GM15510 (cell line): ENCODE data around the gene ITCH.

Source experiments
- POLR2A ChIP-seq: IDR thresholded peaks from 3 replicates; pipeline ENCODE4 v1.6.1; 2011; ENCODE audit warnings: borderline replicate concordance; ENCODE audit not compliant: insufficient read length; ENCODE audit errors: extremely low read depth

ITCH gene

DNA sequence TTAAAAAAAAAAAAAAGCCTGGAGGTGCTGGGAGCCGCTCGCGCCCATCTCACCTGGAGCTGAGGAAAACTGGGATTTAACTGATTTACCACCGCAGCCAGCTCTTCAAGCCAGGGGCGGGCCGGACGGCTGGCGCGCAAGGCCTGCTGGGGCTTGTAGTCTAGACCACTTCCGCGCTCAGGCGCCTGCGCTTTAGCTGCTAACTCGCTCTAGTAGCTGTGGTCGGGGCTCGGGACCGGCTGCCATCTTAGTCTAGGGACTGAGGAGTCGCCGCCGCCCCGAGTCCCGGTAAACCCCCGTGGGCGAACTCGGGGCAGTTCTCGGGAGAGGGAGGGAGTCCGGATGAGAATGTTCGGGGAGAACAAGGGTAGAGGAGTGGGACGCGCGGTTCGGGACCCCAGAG is at the start of gene ITCH:
Gene ITCH, plus strand, starts transcription at position 212 of the 403 bp plus-strand sequence. CDS start 30,539 bp downstream, outside the sequence.
- TF ChIP-seq POLR2A = peak; percentile 87

DNA sequence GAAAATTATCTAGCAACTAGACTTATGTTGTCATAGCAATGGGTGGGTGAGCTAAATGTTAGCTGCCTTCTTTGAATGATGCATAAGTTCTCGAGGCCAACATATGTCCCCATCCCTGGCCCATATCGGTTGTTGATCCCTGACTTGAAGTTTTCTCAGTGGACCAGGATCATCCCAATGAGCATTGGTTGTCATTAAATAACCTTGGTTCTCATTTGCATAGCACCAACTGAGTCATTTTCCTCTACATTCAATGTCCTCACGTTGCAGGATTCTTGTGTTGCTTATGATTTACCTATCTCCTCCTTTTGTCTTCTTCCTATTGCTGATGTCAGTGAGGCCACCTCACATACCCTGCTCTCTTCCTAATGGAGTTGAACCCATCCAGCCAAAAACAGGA is 47.8 kb upstream of the ITCH start:
- TF ChIP-seq POLR2A = no peak

DNA sequence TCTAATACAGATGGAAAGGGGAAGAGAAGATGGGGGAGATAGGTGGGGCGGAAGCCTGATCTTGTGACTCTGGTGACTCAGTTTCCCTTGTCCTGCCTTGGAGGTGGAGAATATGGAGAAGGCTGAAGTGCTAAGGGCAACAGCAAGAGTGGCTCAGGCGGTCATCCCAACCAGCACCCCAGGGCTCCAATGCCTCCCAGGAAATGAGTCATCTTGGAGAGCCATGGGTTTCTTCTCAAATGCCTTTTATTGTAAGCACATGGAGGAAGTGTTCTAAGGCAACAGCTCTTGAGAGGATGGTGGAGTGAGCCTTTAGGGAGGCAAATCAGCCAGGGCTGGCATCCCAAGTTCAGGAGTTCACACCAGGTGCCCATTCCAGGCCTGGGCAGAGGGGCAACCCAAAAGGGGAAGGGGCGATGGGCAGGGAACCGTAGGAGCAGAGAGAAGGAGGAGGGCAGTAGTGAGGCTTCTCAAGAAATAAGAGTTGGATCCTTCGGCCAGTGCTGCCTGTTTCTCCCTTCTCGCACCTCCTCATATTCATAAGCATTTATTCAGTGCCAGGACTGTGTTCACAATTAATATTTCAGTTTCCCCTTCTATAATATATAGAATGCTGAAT is 46.8 kb upstream of the ITCH start:
- no peak for TF ChIP-seq POLR2A

DNA sequence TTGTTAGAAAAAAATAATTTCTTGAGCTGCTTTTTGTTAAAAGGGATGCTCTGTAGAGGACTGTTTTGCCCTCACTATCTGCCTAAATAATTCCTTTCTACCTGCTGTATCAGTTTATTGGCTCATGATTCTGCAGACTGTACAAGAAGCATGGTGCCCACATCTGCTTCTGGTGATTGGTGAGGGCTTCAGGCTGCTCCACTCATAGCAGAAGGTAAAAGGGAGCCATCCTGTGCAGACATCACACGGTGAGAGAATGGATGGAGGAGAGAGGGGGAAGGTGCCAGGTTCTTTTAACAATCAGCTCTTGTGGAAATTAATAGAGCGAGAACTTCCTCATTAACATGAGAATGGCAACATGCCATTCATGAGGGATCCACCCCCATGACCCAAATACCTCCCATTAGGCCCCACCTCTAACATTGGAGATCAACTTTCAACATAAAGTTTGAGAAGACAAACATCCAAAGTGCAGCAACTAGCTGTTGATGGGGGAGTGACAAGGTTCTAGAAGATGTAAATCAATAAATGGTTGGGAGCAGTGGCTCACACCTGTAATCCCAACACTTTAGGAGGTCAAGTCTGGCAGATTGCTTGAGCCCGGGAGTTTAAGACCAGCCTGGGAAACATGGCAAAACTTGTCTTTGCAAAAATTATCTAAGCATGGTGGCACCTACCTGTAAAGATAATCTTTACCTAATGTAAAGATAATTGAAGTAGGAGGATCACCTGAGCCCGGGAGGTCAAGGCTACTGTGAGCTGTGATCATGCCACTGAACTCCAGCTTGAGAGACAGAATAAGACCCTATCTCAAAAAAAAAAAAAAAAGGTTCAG is 44.2 kb upstream of the ITCH start:
- no peak for TF ChIP-seq POLR2A

DNA sequence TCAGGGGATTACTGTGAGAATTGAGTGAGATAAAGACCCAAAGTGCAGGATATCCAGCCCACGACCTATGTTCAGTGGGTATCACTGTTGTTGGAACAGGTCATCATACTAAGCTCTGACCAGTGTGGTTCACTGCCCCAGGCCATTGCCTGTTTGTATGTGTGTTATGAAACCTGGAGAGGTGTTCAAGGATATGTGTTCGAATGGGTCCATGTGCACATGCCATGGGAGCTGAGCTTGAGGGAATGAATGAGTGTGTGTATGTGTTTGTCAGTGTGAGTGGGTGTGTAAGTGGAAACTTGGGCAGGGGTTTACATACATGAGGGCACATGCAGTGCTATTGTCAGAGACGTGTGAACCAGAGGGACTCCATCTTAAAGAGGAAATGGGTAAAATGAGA is 42.2 kb upstream of the ITCH start:
- TF ChIP-seq POLR2A = no peak

DNA sequence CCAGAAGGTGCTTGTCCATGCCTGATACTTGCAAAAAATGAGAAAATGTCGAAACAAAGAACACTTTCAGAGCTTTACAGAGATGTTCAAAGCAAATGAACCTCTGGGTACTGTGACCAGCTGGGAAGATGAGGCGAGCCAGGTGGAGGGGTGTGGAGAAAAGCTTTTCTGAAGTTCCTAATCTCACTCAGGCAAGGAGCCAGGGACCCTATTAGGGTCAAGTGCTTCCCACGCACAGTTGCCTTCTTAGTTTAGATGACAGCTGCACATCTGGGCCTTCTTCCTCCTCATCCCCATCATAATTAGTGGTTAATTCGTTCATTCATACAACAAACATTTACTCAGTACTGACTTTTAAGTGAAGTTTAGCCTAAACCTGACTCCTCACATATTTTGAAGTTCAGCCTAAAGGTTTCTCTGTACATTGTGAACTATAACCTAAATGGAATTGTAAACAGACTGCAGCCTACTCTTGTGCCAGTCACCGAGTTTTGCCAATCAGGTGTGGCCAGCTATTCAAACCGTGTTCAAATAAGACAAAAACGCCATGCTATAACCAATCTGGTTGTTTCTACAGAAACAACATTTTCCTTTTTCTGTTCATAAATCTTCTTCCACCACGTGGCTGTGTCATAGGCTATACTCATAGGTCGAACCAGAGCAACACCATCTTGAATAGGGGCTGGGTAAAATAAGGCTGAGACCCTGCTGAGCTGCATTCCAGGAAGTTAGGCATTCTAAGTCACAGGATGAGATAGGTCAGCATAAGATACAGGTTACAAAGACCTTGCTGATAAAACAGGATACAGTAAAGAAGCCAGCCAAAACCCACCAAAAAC is 40.6 kb upstream of the ITCH start:
- no peak for TF ChIP-seq POLR2A

DNA sequence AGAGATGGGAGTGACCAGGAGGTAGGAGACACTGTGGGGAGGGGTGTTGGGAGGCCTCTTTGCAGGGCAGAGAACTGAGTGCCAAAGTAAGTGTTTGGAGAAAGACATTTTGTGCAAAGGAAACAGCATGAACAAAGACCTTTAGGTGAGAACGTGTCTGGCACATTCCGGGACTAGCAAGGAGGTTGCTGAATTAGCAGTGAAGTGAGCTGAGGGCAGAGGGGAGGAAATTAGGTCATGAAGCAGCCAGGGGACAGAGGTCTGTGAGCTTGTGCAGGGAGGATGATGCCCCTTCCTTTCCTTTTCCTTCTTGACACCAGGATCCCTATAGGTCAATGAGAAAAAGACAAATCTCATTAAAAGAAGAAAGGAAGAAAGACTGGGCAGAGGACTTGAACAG is 38.5 kb upstream of the ITCH start:
- TF ChIP-seq POLR2A = no peak

DNA sequence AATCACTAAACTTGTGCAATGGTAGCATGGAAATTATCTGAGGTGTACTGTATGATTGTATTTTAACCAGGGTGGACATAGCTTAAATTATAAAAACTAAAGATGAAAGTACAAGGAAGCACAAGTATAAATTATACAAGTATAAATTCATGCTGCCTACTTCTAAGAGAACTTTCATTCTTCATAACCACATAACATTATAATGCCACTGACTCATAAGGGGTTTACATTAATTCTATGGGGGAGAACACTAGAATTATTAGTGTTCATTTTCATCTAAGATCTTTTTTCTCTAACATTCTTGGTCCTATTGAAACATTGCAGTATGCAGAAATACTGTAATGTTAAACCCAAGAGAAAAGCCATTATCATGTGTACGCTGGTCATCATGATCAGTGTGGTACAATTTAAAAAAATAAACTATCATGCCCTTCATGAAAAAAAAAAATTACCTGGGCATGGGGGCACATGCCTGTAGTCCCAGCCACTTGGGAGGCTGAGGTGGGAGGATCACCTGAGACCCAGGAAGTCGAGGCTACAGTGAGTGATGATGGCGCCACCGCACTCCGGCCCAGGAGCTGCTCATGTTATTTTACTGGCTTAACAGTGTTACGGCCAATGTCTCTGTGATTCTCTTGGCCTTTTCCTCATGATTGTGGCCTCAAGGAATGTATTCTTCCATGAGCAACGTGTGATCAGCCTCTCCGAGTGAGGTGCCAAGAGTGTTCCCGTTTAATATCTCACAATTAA is 34.0 kb upstream of the ITCH start:
- TF ChIP-seq POLR2A = no peak

DNA sequence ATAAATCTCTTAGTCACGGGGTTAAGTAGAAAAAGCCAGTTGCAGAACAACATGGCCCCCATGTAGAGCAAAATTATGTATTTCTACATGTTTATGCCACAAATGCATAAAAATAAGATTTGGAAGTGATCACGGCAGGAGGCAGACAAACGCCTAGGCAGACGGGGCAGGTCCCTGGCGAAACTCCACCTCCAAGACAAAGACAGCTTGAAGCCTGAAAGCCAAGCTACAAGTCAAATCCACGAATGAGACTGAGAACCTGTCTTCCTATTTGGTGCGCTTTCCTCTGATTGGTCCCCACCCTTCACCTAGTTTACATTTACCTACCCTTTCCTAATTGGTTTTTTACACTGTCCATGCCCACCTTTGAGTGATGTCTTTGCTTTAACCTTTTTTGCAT is 31.2 kb upstream of the ITCH start:
- no peak for TF ChIP-seq POLR2A

DNA sequence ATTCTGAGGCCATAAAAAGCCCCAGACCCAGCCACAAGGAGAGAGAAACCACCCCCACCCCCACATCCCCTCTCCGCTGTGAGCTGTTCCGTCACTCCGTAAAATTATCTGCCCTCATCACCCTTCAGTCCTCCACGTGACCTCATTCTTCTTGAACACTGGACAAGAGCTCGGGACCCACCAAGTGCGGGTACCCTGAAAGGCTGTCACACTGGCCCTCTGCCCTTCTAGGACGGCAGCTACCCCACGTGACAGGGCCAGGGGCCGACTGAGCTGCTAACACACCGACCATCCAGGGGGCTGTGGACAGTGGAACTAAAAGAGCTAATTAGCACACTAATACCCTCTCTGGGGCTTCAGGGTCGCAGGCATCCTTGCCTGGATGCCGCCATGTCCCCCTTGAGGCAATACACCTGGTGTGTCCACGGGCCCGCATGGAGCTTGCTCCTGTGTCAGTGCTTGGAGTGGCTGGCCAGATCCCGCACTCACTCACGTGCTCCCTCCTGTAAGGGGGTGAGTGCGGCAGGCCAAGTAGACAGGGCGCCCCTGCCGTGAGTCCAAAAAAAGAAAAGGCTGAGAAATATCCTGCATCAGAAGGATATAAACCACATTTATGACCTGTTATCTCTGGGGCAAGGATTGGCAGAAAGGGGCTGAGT is 30.7 kb upstream of the ITCH start:
- TF ChIP-seq POLR2A = no peak

DNA sequence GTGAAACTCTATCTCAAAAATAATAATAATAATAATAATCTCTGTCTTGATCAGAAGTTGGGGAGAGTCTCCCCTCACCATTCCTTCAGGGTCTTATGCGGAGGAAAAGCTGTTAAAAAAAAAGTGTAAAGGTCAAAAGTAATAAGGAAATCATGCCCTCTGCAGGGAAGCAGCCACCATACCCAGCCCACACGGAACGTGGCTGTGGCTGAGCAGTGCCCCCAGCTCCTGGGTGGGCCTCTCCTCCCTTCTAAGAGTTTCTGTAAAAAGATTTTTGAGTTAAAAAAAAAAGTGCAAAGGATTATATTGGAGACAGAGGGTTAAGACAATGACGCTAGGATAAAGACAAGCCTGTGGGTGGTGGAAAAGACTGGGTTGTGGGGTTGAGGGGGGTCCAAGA is 29.3 kb upstream of the ITCH start:
- TF ChIP-seq POLR2A = no peak

DNA sequence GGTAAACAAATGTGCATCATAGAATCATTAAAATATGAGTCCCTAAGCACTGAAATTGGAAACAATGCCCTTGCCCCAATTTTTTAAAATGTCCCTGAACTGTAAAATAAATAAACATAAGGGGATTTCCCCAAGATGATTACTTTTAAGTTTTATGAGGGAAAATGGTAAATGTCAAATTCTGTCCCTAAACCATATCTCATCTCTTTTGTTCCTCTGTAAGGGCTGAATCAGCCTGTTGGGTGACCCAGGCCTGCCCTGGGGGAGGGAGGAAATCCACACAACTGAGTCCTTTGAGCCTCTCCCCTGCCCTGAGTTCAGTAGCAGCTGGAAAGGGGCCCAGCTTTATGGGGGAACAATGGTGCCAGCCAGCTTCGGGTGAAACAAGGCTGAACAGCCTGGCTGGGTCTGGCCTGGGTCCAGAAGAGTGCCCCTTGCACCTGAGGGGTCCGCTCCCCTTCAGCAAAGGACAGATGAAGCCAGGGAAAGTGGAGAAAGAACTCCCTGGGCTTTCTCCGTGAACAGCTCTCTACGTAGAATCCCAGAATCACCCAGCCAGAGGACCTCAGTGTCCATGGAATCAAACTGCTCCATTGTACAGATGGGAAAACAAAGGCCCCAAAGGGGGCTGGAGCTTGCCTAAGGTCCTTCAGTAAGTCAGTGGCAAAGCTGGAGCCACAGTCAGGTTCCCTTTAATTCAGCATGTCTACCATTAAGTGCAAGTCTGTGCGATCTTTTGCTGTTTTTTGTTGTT is 28.2 kb upstream of the ITCH start:
- no peak for TF ChIP-seq POLR2A

DNA sequence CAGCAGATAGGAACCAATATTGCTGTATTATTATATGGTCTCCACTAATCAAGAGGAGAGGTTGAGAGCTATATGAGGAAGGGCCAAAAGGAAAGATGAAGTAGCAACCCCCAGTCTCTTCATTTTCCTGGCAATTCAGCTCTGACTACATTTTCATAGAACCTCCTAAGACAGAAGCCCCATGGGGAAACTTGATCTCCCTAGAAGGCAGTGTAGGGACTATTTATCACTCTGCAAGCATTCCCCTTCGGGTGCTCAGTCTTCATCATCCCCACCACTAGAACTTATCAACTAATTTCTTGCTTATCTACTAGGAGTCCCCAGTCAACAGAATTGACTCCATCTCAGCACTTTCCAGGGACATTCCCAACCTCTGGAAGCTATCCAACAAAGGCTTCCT is 25.5 kb upstream of the ITCH start:
- TF ChIP-seq POLR2A = no peak
